ENCODE data around the gene CP. TPM values are rescaled to one million over a fixed set of nuclear protein-coding genes. Genes with fewer than 3 reads are reported as not detected.

The CP gene
- total RNA-seq, 1 donor from 2014 or later = 1.0 TPM

GRCh38 chr3:149145356-149145755 lies 76.3 kb downstream of the CP start:
- no peaks in the 10 kb centered on the region for H3K9me3 Mint-ChIP-seq (ENCODE audit: low read depth)
- H3K27me3 Mint-ChIP-seq = no peaks in the 10 kb centered on the region
- peaks cover 15% of the 10 kb centered on the region for H3K36me3 Mint-ChIP-seq (ENCODE audit: insufficient read depth)

GRCh38 chr3:149142682-149143081 lies 78.9 kb downstream of the CP start:
- no peaks in the 10 kb centered on the region for H3K9me3 Mint-ChIP-seq (ENCODE audit: low read depth)
- H3K36me3 Mint-ChIP-seq (ENCODE audit: insufficient read depth) = peaks cover 6% of the 10 kb centered on the region
- no peaks in the 10 kb centered on the region for H3K27me3 Mint-ChIP-seq
- TF ChIP-seq CTCF (IDR thresholded peaks at IDR 0.05; ENCODE audit: unreplicated experiment) = no peak
- H3K27ac Mint-ChIP-seq = no peak overlapping the region
- no peak for DNase-seq (ENCODE audit: low spot score, unreplicated experiment)
- H3K4me1 Mint-ChIP-seq (ENCODE audit: low read depth) = peaks cover 4% of the 10 kb centered on the region
- no peak overlapping the region for H3K4me3 Mint-ChIP-seq (ENCODE audit: low read depth)

More at GRCh38 chr3:149145356-149145755, 76.3 kb downstream of the CP start:
- Mint-ChIP-seq H3K4me3 (ENCODE audit: low read depth) (no peak overlapping the region), H3K4me1 (ENCODE audit: low read depth) (peaks cover 4% of the 10 kb centered on the region), H3K27ac (no peak overlapping the region)
- no peak for TF ChIP-seq CTCF (IDR thresholded peaks at IDR 0.05; ENCODE audit: unreplicated experiment)
- no peak for DNase-seq (ENCODE audit: low spot score, unreplicated experiment)

GRCh38 chr3:149134575-149134974 lies 87.1 kb downstream of the CP start:
- peaks cover 13% of the 10 kb centered on the region for H3K4me1 Mint-ChIP-seq (ENCODE audit: low read depth)
- no peaks in the 10 kb centered on the region for H3K27me3 Mint-ChIP-seq
- no peaks in the 10 kb centered on the region for H3K9me3 Mint-ChIP-seq (ENCODE audit: low read depth)
- H3K27ac Mint-ChIP-seq = no peak overlapping the region
- no peak for DNase-seq (ENCODE audit: low spot score, unreplicated experiment)
- no peak overlapping the region for H3K4me3 Mint-ChIP-seq (ENCODE audit: low read depth)
- TF ChIP-seq CTCF (IDR thresholded peaks at IDR 0.05; ENCODE audit: unreplicated experiment) = no peak
- H3K36me3 Mint-ChIP-seq (ENCODE audit: insufficient read depth) = peaks cover 3% of the 10 kb centered on the region

GRCh38 chr3:149131589-149131988 lies 90.0 kb downstream of the CP start:
- Mint-ChIP-seq H3K4me1 (ENCODE audit: low read depth) (peaks cover 21% of the 10 kb centered on the region), H3K27ac (no peak overlapping the region), H3K36me3 (ENCODE audit: insufficient read depth) (peaks cover 3% of the 10 kb centered on the region), H3K4me3 (ENCODE audit: low read depth) (peak overlapping the region; percentile 89), H3K9me3 (ENCODE audit: low read depth) (no peaks in the 10 kb centered on the region), H3K27me3 (no peaks in the 10 kb centered on the region)
- DNase-seq (ENCODE audit: low spot score, unreplicated experiment) = no peak
- no peak for TF ChIP-seq CTCF (IDR thresholded peaks at IDR 0.05; ENCODE audit: unreplicated experiment)

GRCh38 chr3:149129326-149130205 lies 92.1 kb downstream of the CP start, which contains the start of gene HPS3:
TSS of gene HPS3 (plus strand) at chr3:149129638. CDS start at chr3:149129724, 86 bp downstream.
- TF ChIP-seq CTCF (IDR thresholded peaks at IDR 0.05; ENCODE audit: unreplicated experiment) = peak; percentile 8
- peak within 1 kb of the TSS; percentile 89 for H3K4me3 Mint-ChIP-seq (ENCODE audit: low read depth)
- peaks cover 21% of the 10 kb centered on the region for H3K4me1 Mint-ChIP-seq (ENCODE audit: low read depth)
- peak within 1 kb of the TSS; percentile 87 for H3K27ac Mint-ChIP-seq
- DNase-seq (ENCODE audit: low spot score, unreplicated experiment) = peak; percentile 76
- H3K9me3 Mint-ChIP-seq (ENCODE audit: low read depth) = no peaks in the 10 kb centered on the region
- H3K27me3 Mint-ChIP-seq = peaks cover 5% of the 10 kb centered on the region
- peaks cover 5% of the 10 kb centered on the region for H3K36me3 Mint-ChIP-seq (ENCODE audit: insufficient read depth)

All from progenitor cell of endocrine pancreas (in vitro differentiated cells).